Mesothelial cell of epicardium (in vitro differentiated cells): Measurements from ENCODE around the gene INO80. TPM values are rescaled to one million over a fixed set of nuclear protein-coding genes. Genes with fewer than 3 reads are reported as not detected.

ENCODE experiments used
- DNase-seq, 2 experiments: peaks; one replicate each; pipeline ENCODE4 v3.0.0; 2021; ENCODE audit warnings: low spot score in 2 of 2; ENCODE audit not compliant: unreplicated experiment in 2 of 2
- H3K27ac Mint-ChIP-seq: 2 replicates; pipeline ENCODE4 v1.8.0; 2021; ENCODE audit warnings: mixed read lengths
- H3K27me3 Mint-ChIP-seq: 2 replicates; pipeline ENCODE4 v1.8.0; 2021; ENCODE audit warnings: low read depth, mixed read lengths
- H3K36me3 Mint-ChIP-seq: 2 replicates; pipeline ENCODE4 v1.8.0; 2021; ENCODE audit warnings: mixed read lengths
- H3K4me1 Mint-ChIP-seq: 2 replicates; pipeline ENCODE4 v1.8.0; 2021; ENCODE audit warnings: mixed read lengths
- H3K4me3 Mint-ChIP-seq: 2 replicates; pipeline ENCODE4 v1.8.0; 2021; ENCODE audit warnings: mild to moderate bottlenecking, moderate library complexity, mixed read lengths
- H3K9me3 Mint-ChIP-seq: 2 replicates; pipeline ENCODE4 v1.8.0; 2021; ENCODE audit warnings: mixed read lengths
- CTCF ChIP-seq: fragments of 200-600 bp; sonication (generic); IDR thresholded peaks from one replicate; pipeline ENCODE4 v1.5.0; 2021; ENCODE audit warnings: antibody characterized with exemption; ENCODE audit not compliant: unreplicated experiment
- total RNA-seq: library from RNA; stranded (reverse); gene quantifications from 3 replicates; pipeline ENCODE4 v1.2.1, GENCODE V29; 2021

INO80 gene
- total RNA-seq, 1 donor from 2014 or later, result 23.7 TPM

- Mint-ChIP-seq H3K27ac (no peak overlapping the region), H3K36me3 (no peaks in the 10 kb centered on the region), H3K9me3 (no peaks in the 10 kb centered on the region), H3K4me3 (no peak overlapping the region), H3K4me1 (no peaks in the 10 kb centered on the region), H3K27me3 (peaks cover 6% of the 10 kb centered on the region)
- no peak for TF ChIP-seq CTCF
- DNase-seq, result no peak
Measured at GRCh38 chr15:41122849-41123248, 6.8 kb upstream of the INO80 start.

- peaks cover 6% of the 10 kb centered on the region for H3K27me3 Mint-ChIP-seq
- no peak for DNase-seq
- H3K4me3 Mint-ChIP-seq, result no peak overlapping the region
- no peaks in the 10 kb centered on the region for H3K4me1 Mint-ChIP-seq
- H3K36me3 Mint-ChIP-seq, result no peaks in the 10 kb centered on the region
- no peak overlapping the region for H3K27ac Mint-ChIP-seq
- H3K9me3 Mint-ChIP-seq, result no peaks in the 10 kb centered on the region
- no peak for TF ChIP-seq CTCF
Measured at GRCh38 chr15:41121951-41122350, 5.9 kb upstream of the INO80 start.

- Mint-ChIP-seq H3K4me3 (peak overlapping the region; percentile 87), H3K27ac (peak overlapping the region; percentile 99), H3K9me3 (no peaks in the 10 kb centered on the region), H3K27me3 (no peaks in the 10 kb centered on the region), H3K4me1 (peaks cover 6% of the 10 kb centered on the region), H3K36me3 (peaks cover 8% of the 10 kb centered on the region)
- DNase-seq, result no peak
- no peak for TF ChIP-seq CTCF
Measured at GRCh38 chr15:41116962-41117252, 827 bp upstream of the INO80 start.

- H3K9me3 Mint-ChIP-seq, result no peaks in the 10 kb centered on the region
- peak overlapping the region; percentile 87 for H3K4me3 Mint-ChIP-seq
- H3K27ac Mint-ChIP-seq, result peak overlapping the region; percentile 97
- DNase-seq, result peak in 1 of 2 experiments; percentile 34
- peaks cover 6% of the 10 kb centered on the region for H3K4me1 Mint-ChIP-seq
- H3K36me3 Mint-ChIP-seq, result peaks cover 8% of the 10 kb centered on the region
- no peak for TF ChIP-seq CTCF
- no peaks in the 10 kb centered on the region for H3K27me3 Mint-ChIP-seq
Measured at GRCh38 chr15:41115652-41116115, 396 bp downstream of the INO80 start.

- Mint-ChIP-seq H3K36me3 (peaks cover 8% of the 10 kb centered on the region), H3K4me3 (peak overlapping the region; percentile 87), H3K27me3 (no peaks in the 10 kb centered on the region), H3K9me3 (no peaks in the 10 kb centered on the region), H3K4me1 (peaks cover 6% of the 10 kb centered on the region), H3K27ac (peak overlapping the region; percentile 97)
- no peak for DNase-seq
- no peak for TF ChIP-seq CTCF
Measured at GRCh38 chr15:41115161-41115651, 874 bp downstream of the INO80 start.

- TF ChIP-seq CTCF, result no peak
- Mint-ChIP-seq H3K36me3 (peaks cover 9% of the 10 kb centered on the region), H3K27me3 (no peaks in the 10 kb centered on the region), H3K9me3 (no peaks in the 10 kb centered on the region), H3K4me3 (no peak overlapping the region), H3K4me1 (no peaks in the 10 kb centered on the region), H3K27ac (no peak overlapping the region)
- no peak for DNase-seq
Measured at GRCh38 chr15:41106947-41107346, 9.1 kb downstream of the INO80 start.
